ENCODE measurements around the gene RPS10. TPM values are rescaled to one million over a fixed set of nuclear protein-coding genes. Genes with fewer than 3 reads are reported as not detected.
"Not testable (repeated sequence)": the region's sequence is repeated elsewhere in the genome, so short reads cannot be mapped to it uniquely, and the experiment has no call there.

The RPS10 gene
- total RNA-seq, 1 experiment from 2014 or later, result 1,363 TPM

- peaks cover under 1% of the 10 kb centered on the region; the same call in 1 of the 2 replicates for H3K4me1 ChIP-seq (ENCODE audit: control insufficient read depth, insufficient read depth, low read length)
- H3K27ac ChIP-seq (ENCODE audit: low read length), result no peak overlapping the region
- intact Hi-C loops (cut with micrococcal nuclease; ENCODE audit: unreplicated experiment) (no loop called here), in situ Hi-C loops (cut with HindIII; ENCODE audit: low pct_unique_long_range_greater_than_20kb, low sequenced_read_pairs) (no loop called here)
- ChIA-PET CTCF (no interaction called here), POLR2A (no interaction called here)
- no TSS peak for BruUV-seq (replicated peaks)
- no peak for TF ChIP-seq SIN3A (IDR thresholded peaks at IDR 0.05; ENCODE audit: borderline replicate concordance, insufficient read depth, low read depth, low read length)
- no peak for TF ChIP-seq POLR2AphosphoS5 (IDR thresholded peaks at IDR 0.05; ENCODE audit: low read depth, low read length)
- no peak for TF ChIP-seq REST (IDR thresholded peaks at IDR 0.05; ENCODE audit: insufficient read depth in 1 of 2, low read depth in 2 of 2, low read length in 1 of 2)
- no peak for TF ChIP-seq TCF7L2 (IDR thresholded peaks at IDR 0.05; ENCODE audit: low read depth, low read length)
- TF ChIP-seq CTCF (IDR thresholded peaks at IDR 0.05), result no peak
- ATAC-seq, result peak; percentile 65; the same call in 1 of the 2 replicates
- no peaks in the 10 kb centered on the region for H3K36me3 ChIP-seq (ENCODE audit: control insufficient read depth, insufficient read depth, low read length)
- H3K27me3 ChIP-seq (ENCODE audit: control insufficient read depth, insufficient read depth, low read length), result no peaks in the 10 kb centered on the region
- no peak overlapping the region for H3K4me3 ChIP-seq (ENCODE audit: low read depth in 2 of 2, low read length in 2 of 2)
- H3K9me3 ChIP-seq (ENCODE audit: control insufficient read depth, insufficient read depth, low read depth, low read length), result no peaks in the 10 kb centered on the region
- no peak for DNase-seq (ENCODE audit: low read depth, low spot score)
These were observed 47.4 kb downstream of the RPS10 start for GRCh38 chr6:34378470-34378869.

- no peaks in the 10 kb centered on the region for H3K36me3 ChIP-seq (ENCODE audit: control insufficient read depth, insufficient read depth, low read length)
- no peak for ATAC-seq
- no peak overlapping the region for H3K27ac ChIP-seq (ENCODE audit: low read length)
- BruUV-seq (replicated peaks), result no TSS peak
- ChIA-PET CTCF (no interaction called here), POLR2A (no interaction called here)
- no peak overlapping the region for H3K4me3 ChIP-seq (ENCODE audit: low read depth in 2 of 2, low read length in 2 of 2)
- no peaks in the 10 kb centered on the region for H3K27me3 ChIP-seq (ENCODE audit: control insufficient read depth, insufficient read depth, low read length)
- in situ Hi-C loops (cut with HindIII; ENCODE audit: low pct_unique_long_range_greater_than_20kb, low sequenced_read_pairs) (no loop called here), intact Hi-C loops (cut with micrococcal nuclease; ENCODE audit: unreplicated experiment) (no loop called here)
- H3K4me1 ChIP-seq (ENCODE audit: control insufficient read depth, insufficient read depth, low read length), result no peaks in the 10 kb centered on the region
- no peak for DNase-seq (ENCODE audit: low read depth, low spot score)
- H3K9me3 ChIP-seq (ENCODE audit: control insufficient read depth, insufficient read depth, low read depth, low read length), result no peaks in the 10 kb centered on the region
- no peak for TF ChIP-seq SIN3A (IDR thresholded peaks at IDR 0.05; ENCODE audit: borderline replicate concordance, insufficient read depth, low read depth, low read length)
- TF ChIP-seq CTCF (IDR thresholded peaks at IDR 0.05), result no peak
- TF ChIP-seq REST (IDR thresholded peaks at IDR 0.05; ENCODE audit: insufficient read depth in 1 of 2, low read depth in 2 of 2, low read length in 1 of 2), result no peak
- no peak for TF ChIP-seq TCF7L2 (IDR thresholded peaks at IDR 0.05; ENCODE audit: low read depth, low read length)
- TF ChIP-seq POLR2AphosphoS5 (IDR thresholded peaks at IDR 0.05; ENCODE audit: low read depth, low read length), result no peak
These were observed 47.9 kb downstream of the RPS10 start for GRCh38 chr6:34377984-34378383.

GRCh38 chr6:34377571-34377970 lies 48.3 kb downstream of the RPS10 start:
- H3K4me3 ChIP-seq (ENCODE audit: low read depth in 2 of 2, low read length in 2 of 2); DNase-seq (ENCODE audit: low read depth, low spot score); in situ Hi-C loops (cut with HindIII; ENCODE audit: low pct_unique_long_range_greater_than_20kb, low sequenced_read_pairs); H3K9me3 ChIP-seq (ENCODE audit: control insufficient read depth, insufficient read depth, low read depth, low read length); H3K4me1 ChIP-seq (ENCODE audit: control insufficient read depth, insufficient read depth, low read length); H3K27me3 ChIP-seq (ENCODE audit: control insufficient read depth, insufficient read depth, low read length); CTCF ChIA-PET; H3K36me3 ChIP-seq (ENCODE audit: control insufficient read depth, insufficient read depth, low read length); H3K27ac ChIP-seq (ENCODE audit: low read length); intact Hi-C loops (cut with micrococcal nuclease; ENCODE audit: unreplicated experiment); ATAC-seq; BruUV-seq (replicated peaks): not testable (repeated sequence)
- POLR2A ChIA-PET, result interaction anchor here (0.7 kb wide), 1 partner anchor 297 kb away, joined by 9 read pairs; no protein-coding TSS in a partner anchor

All from Panc1 (cell line).